Astrocyte (in vitro differentiated cells and primary cell): ENCODE measurements around the gene BCAR1.

Experiments
- EZH2 ChIP-seq: IDR thresholded peaks from 2 replicates; pipeline ENCODE4 v1.6.1; 2012; ENCODE audit warnings: mild to moderate bottlenecking, low read length, inconsistent platforms; ENCODE audit not compliant: insufficient read depth
- TF ChIP-seq, protein P1 (sequence below): IDR thresholded peaks from 2 replicates; pipeline ENCODE4 v1.5.1; 2011; ENCODE audit warnings: low read depth, mild to moderate bottlenecking, inconsistent platforms, low read length, moderate library complexity; ENCODE audit not compliant: insufficient read depth

- TF ChIP-seq, protein P1, sequence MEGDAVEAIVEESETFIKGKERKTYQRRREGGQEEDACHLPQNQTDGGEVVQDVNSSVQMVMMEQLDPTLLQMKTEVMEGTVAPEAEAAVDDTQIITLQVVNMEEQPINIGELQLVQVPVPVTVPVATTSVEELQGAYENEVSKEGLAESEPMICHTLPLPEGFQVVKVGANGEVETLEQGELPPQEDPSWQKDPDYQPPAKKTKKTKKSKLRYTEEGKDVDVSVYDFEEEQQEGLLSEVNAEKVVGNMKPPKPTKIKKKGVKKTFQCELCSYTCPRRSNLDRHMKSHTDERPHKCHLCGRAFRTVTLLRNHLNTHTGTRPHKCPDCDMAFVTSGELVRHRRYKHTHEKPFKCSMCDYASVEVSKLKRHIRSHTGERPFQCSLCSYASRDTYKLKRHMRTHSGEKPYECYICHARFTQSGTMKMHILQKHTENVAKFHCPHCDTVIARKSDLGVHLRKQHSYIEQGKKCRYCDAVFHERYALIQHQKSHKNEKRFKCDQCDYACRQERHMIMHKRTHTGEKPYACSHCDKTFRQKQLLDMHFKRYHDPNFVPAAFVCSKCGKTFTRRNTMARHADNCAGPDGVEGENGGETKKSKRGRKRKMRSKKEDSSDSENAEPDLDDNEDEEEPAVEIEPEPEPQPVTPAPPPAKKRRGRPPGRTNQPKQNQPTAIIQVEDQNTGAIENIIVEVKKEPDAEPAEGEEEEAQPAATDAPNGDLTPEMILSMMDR, result no peak
- TF ChIP-seq EZH2, result no peak
Measured at GRCh38 chr16:75189638-75190245, 61.7 kb downstream of the BCAR1 start.
